NCI-H524 treated with DMSO at 0.1 percent for 48 hours (cell line): ENCODE data around the gene PCYT1A.
"Not testable (repeated sequence)": the region's sequence is repeated elsewhere in the genome, so short reads cannot be mapped to it uniquely, and the experiment has no call there.

Experiments used
- DNase-seq: peaks from one replicate; lab custom pipeline; 2025; lab: John Stamatoyannopoulos, UW

PCYT1A gene

GRCh38 chr3:196192524-196193051, 94.9 kb downstream of the PCYT1A start:
- no peak for DNase-seq

- DNase-seq = no peak
Measured at GRCh38 chr3:196192036-196192523, 95.4 kb downstream of the PCYT1A start.

- no peak for DNase-seq
Measured at GRCh38 chr3:196189566-196190347, 97.8 kb downstream of the PCYT1A start.

GRCh38 chr3:196186651-196187573, 100.6 kb downstream of the PCYT1A start:
- DNase-seq = peak; percentile 67

GRCh38 chr3:196184881-196185280, 102.6 kb downstream of the PCYT1A start:
- DNase-seq = no peak

GRCh38 chr3:196184169-196184432, 103.4 kb downstream of the PCYT1A start:
- DNase-seq = not testable (repeated sequence)

- peak; percentile 52 for DNase-seq
Measured at GRCh38 chr3:196181127-196181546, 106.4 kb downstream of the PCYT1A start.

- DNase-seq = no peak
Measured at GRCh38 chr3:196180346-196180745, 107.2 kb downstream of the PCYT1A start.
